Muscle layer of duodenum (tissue), 2 donors: ENCODE data around the gene CHMP6.
A peak's percentile ranks its signal among the peaks of the same experiment; 100 is the strongest.

Source experiments
- H3K27ac ChIP-seq: one replicate; pipeline ENCODE4 v1.7.0; 2013; ENCODE audit warnings: mild to moderate bottlenecking, low read length
- H3K27me3 ChIP-seq: one replicate; pipeline ENCODE4 v1.7.0; 2013; ENCODE audit warnings: low read depth, mild to moderate bottlenecking, control low read depth, low read length
- H3K36me3 ChIP-seq, 2 donors: one replicate each; pipeline ENCODE4 v1.7.0; 2013; ENCODE audit warnings: low read length in 2 of 2, control low read depth in 1 of 2, mild to moderate bottlenecking in 1 of 2; ENCODE audit not compliant: insufficient read depth in 2 of 2, control insufficient read depth in 1 of 2
- H3K4me1 ChIP-seq, 2 donors: one replicate each; pipeline ENCODE4 v1.7.0; 2013; ENCODE audit warnings: low read length in 2 of 2, mild to moderate bottlenecking in 2 of 2, control low read depth in 1 of 2, moderate library complexity in 1 of 2; ENCODE audit not compliant: insufficient read depth in 2 of 2, control insufficient read depth in 1 of 2
- H3K4me3 ChIP-seq, 2 donors: one replicate each; pipeline ENCODE4 v1.7.0; 2013; ENCODE audit warnings: low read length in 2 of 2, low read depth in 1 of 2, mild to moderate bottlenecking in 1 of 2
- H3K9me3 ChIP-seq, 2 donors: one replicate each; pipeline ENCODE4 v1.7.0; 2013; ENCODE audit warnings: low read length in 2 of 2, control low read depth in 1 of 2, mild to moderate bottlenecking in 1 of 2; ENCODE audit not compliant: control insufficient read depth in 1 of 2
- donor health status: healthy.

The CHMP6 gene

GRCh38 chr17:81037026-81037797, 45.6 kb downstream of the CHMP6 start:
- peak overlapping the region; percentile 60 to 77 for H3K4me3 ChIP-seq
- peaks cover 0 to 2% of the 10 kb centered on the region in 2 donors for H3K36me3 ChIP-seq
- H3K4me1 ChIP-seq: peaks cover 14 to 69% of the 10 kb centered on the region in 2 donors
- H3K27me3 ChIP-seq: no peaks in the 10 kb centered on the region
- peak overlapping the region; percentile 27 for H3K27ac ChIP-seq
- no peaks in the 10 kb centered on the region for H3K9me3 ChIP-seq

DNA sequence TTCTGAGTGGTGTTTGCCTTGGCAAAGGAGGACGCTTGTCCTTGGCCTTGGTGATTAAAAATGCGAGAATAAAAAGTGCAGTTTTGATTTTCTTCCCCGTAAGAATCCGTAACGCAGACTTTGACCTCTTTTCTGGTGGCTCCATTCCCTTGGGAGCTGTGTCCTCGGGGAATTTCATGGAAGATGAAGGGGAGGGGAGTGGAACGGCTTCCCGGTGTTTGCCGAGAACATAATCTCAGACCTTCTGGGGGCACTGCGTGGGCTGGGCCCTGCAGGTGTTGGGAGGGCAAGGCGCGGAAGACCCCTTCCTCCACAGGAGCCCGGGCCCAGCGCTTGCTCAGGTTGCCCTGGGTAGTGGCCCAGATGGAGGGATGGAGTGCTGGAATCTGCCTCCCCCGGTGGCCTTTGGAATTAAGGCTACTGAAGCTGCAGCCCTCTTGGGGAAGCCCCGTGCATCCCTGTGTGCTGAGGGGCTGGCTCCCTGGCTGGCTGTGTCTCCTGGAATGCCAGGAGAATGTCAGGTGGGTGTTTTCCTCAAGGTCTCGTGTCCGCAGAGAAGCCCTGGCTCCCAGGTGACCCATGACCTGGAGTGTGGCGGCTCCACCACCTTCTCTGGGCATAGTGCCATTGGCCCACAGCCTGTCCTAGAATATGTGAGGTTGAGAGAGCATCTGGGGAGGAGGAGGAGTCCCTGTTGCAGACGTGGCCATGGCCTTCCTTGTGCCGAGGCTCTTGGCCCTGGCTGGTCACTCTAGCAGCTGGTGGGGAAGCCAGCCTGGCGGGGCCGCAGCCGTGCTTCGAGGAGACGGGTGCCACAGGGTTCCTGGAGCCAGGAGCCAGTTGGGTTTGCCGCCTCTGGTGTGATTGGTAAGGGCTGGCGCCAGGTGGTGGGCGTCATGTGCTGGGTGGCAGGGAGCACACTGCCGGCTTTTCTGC, 46.4 kb downstream of the CHMP6 start:
- no peaks in the 10 kb centered on the region for H3K9me3 ChIP-seq
- no peaks in the 10 kb centered on the region for H3K36me3 ChIP-seq
- peak overlapping the region in 1 of 2 donors; percentile 77 for H3K4me3 ChIP-seq
- H3K4me1 ChIP-seq: peaks cover 14 to 67% of the 10 kb centered on the region in 2 donors
- H3K27ac ChIP-seq: no peak overlapping the region
- H3K27me3 ChIP-seq: no peaks in the 10 kb centered on the region

DNA sequence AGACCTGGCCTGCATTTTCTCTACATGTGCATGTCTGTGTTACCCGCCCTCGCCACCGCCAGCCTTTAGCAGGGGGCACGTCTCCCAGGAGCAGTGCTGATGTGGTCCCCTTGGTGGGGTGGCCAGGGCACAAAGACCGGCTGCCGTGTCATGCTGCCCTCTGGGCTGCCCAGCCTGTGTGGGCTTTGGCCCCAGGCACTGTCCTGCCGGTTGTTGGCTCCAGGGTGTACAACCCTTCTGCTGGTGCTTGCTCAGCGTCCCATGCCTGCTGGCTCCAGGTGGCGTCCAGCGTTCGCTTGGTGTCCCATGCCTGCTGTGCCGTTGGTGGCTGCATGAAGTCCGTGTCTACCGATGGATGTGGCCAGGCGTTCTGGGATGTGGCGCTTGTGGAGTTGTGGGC, 47.5 kb downstream of the CHMP6 start:
- Histone ChIP-seq H3K27me3 (no peaks in the 10 kb centered on the region), H3K9me3 (no peaks in the 10 kb centered on the region), H3K4me3 (no peak overlapping the region), H3K36me3 (no peaks in the 10 kb centered on the region), H3K27ac (no peak overlapping the region), H3K4me1 (peaks cover 8 to 67% of the 10 kb centered on the region in 2 donors)

- Histone ChIP-seq H3K36me3 (no peaks in the 10 kb centered on the region), H3K27ac (no peak overlapping the region), H3K4me1 (peaks cover 8 to 75% of the 10 kb centered on the region in 2 donors), H3K9me3 (no peaks in the 10 kb centered on the region), H3K27me3 (no peaks in the 10 kb centered on the region), H3K4me3 (peak overlapping the region in 1 of 2 donors; percentile 26)
Observed at GRCh38 chr17:81039854-81040758, 48.5 kb downstream of the CHMP6 start.

DNA sequence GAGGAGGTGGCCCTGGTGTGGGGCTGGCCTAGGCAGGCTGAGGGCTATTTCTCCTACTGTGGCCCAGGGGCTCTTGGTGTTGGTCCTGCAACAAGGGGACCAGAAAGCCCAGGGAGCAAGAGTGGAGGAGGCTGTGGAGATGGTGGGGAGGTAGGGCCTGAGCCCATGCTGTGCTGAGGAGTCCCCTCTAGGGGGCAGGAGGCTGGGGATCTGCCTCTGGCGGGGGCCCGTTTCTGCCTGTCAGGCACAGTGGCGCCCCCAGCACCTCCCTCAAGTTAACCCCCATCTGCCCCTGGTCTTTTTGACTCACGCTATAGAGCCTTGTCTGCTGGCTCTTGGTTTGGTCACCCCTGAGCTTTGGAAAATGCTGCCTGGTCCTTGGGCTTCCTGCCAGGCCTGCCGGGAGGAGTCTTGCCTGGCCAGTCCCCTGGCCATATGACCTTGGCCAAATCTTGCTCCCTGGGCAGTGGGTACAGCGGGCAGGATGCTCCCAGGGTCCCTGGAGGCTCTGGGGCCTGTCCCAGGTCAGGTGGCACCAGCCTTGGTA, 49.2 kb downstream of the CHMP6 start:
- Histone ChIP-seq H3K27ac (no peak overlapping the region), H3K9me3 (no peaks in the 10 kb centered on the region), H3K4me3 (peak overlapping the region in 1 of 2 donors; percentile 26), H3K4me1 (peaks cover 13 to 81% of the 10 kb centered on the region in 2 donors), H3K27me3 (no peaks in the 10 kb centered on the region), H3K36me3 (no peaks in the 10 kb centered on the region)

- no peaks in the 10 kb centered on the region for H3K27me3 ChIP-seq
- no peak overlapping the region for H3K27ac ChIP-seq
- no peaks in the 10 kb centered on the region for H3K36me3 ChIP-seq
- H3K4me3 ChIP-seq: no peak overlapping the region
- peaks cover 6 to 82% of the 10 kb centered on the region in 2 donors for H3K4me1 ChIP-seq
- no peaks in the 10 kb centered on the region for H3K9me3 ChIP-seq
Observed at GRCh38 chr17:81042606-81043005, 51.0 kb downstream of the CHMP6 start.

DNA sequence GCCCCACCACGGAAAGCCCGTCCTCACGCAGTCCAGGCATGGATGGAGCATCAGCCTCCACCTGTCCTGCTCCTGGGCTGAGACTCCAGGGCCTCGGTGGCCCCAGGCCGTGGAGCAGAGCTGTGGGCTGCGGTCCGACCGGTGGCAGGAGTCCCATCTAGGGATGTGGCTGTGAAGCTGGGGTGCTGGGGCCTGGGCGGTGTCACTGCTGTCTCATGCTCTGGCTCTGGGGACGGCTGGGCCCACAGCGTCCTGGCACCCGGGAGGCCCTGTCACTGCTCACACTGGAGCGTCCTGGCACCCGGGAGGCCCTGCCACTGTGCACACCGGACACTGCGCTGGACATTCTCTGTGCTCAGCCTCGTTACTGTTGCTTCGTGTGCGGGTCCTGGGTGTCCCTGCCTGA, 51.7 kb downstream of the CHMP6 start:
- Histone ChIP-seq H3K9me3 (no peaks in the 10 kb centered on the region), H3K27ac (no peak overlapping the region), H3K36me3 (no peaks in the 10 kb centered on the region), H3K4me1 (peaks cover 6 to 82% of the 10 kb centered on the region in 2 donors), H3K4me3 (no peak overlapping the region), H3K27me3 (no peaks in the 10 kb centered on the region)

DNA sequence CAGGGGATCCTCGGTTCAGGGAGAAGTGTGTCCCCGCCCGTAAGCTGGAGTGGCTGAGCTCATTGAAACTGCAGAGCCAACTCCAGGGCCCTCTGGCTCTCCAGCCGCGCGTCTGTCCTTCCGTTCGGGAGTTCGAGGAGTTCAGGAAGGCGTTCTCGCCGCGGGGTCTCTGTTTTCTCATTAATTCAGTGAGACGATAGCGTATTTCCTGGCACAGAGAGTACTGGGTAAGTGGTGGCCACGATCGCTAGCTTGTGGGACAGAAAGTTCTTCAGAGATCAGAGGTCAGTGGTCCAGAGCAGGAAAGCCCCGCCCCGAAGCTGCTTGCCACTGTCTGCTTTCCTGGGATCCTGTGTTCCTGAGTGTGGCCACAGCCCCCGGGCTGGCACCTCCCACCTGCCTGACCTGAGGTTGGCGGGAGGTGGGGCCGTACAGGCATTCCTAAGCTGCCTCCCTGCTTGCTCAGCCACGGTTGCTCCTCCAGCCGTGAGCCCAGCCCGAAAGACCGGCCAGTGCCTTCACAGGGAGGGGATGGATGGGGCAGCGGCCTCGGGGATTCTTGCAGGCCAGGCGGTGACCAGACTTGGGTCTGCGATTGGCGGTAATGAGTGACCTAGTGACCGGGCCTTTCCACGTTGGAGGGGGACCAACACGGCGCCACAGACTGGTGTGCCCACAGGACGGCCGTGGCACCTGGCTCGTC, 52.2 kb downstream of the CHMP6 start:
- Histone ChIP-seq H3K36me3 (no peaks in the 10 kb centered on the region), H3K9me3 (no peaks in the 10 kb centered on the region), H3K4me3 (no peak overlapping the region), H3K27ac (peak overlapping the region; percentile 14), H3K4me1 (peaks cover 6 to 82% of the 10 kb centered on the region in 2 donors), H3K27me3 (no peaks in the 10 kb centered on the region)

DNA sequence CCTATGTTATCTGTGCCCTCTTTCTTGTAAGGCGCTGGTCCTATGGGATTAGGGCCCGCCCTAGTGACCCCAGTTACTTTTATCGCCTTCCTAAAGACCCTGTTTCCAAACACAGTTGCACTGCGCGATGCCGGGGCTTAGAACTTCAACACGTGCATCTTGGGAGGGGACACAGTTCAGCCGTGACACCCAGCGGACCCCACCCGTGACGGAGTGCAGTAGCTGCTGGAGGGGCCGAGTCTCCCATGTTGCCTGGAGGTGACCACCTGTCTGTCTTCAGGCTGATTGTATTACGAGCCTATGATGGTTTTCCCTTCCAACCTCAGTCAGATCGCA, 52.8 kb downstream of the CHMP6 start:
- Histone ChIP-seq H3K9me3 (no peaks in the 10 kb centered on the region), H3K27me3 (no peaks in the 10 kb centered on the region), H3K27ac (peak overlapping the region; percentile 14), H3K36me3 (no peaks in the 10 kb centered on the region), H3K4me1 (peaks cover 7 to 79% of the 10 kb centered on the region in 2 donors), H3K4me3 (peak overlapping the region in 1 of 2 donors; percentile 12)
